ENCODE results near the gene OTUB1. TPM values are rescaled to one million over a fixed set of nuclear protein-coding genes. Genes with fewer than 3 reads are reported as not detected.

Gene OTUB1
- total and polyA plus RNA-seq, 2 of the 13 experiments (the other 11 are each of a cell fraction or from before 2014, with no cell fraction given), result 58.8 to 130 TPM

- CTCF ChIA-PET (ENCODE audit: low intra/inter-chr PET ratio, low total read pairs), result interaction anchor here (0.7 to 2.0 kb wide), 6 partner anchors 28 to 178 kb away, joined by 3 to 15 read pairs (median 3); partner anchors contain the start of genes MARK2 and RCOR2
- no TSS peak for BruUV-seq (replicated peaks)
- WGBS (ENCODE audit: low lambda C conversion rate), result 56% methylated on average over 14 of the region's 14 CpGs
- H3K36me3 ChIP-seq (replicated peaks in 1 of 2; ENCODE audit: control insufficient read depth in 1 of 2, insufficient read depth in 2 of 2, low read length in 2 of 2), result peaks cover 5 to 18% of the 10 kb centered on the region in 2 experiments
- peak overlapping the region; percentile 55 for H3K4me2 ChIP-seq (ENCODE audit: low read depth, low read length)
- H3K79me2 ChIP-seq (ENCODE audit: insufficient read depth, low read length), result peaks cover 29% of the 10 kb centered on the region
- H4K20me1 ChIP-seq (ENCODE audit: insufficient read depth, low read length), result peaks cover 11% of the 10 kb centered on the region; the same call in 1 of the 2 replicates
- no peak overlapping the region for H2AFZ ChIP-seq (ENCODE audit: low read length)
- peaks cover 28% of the 10 kb centered on the region for H3K4me1 ChIP-seq (ENCODE audit: insufficient read depth, low read length)
- POLR2A ChIA-PET, result interaction anchor here (0.9 to 2.7 kb wide), 17 partner anchors 10 to 179 kb away, joined by 3 to 12 read pairs (median 4); partner anchors contain the start of genes COX8A, MARK2, RCOR2 and ZFTA
- peak; percentile 79 for FAIRE-seq
- 0 out of 6 replicates have a peak overlapping the region, but pooled peaks of 1 of the 3 experiments have one; percentile 2 for H3K4me3 ChIP-seq (replicated peaks in 1 of 3; ENCODE audit: insufficient read depth in 1 of 3, low read depth in 2 of 3, low read length in 3 of 3)
- peak overlapping the region; percentile 54 for H3K27ac ChIP-seq (ENCODE audit: extremely low read length, insufficient read depth, low read length)
- no peaks in the 10 kb centered on the region for H3K9me3 ChIP-seq (ENCODE audit: low read length)
- intact Hi-C loops (cut with micrococcal nuclease; ENCODE audit: unreplicated experiment) (loop anchor here (1.0 to 5.0 kb wide), 3 partner anchors 108 to 178 kb away; partner anchors contain the start of gene ZFTA), in situ Hi-C loops (cut with HindIII; ENCODE audit: extremely low pct_ligation_motif_present, low pct_unique_long_range_greater_than_20kb) (loop anchor here (10.0 kb wide), 1 partner anchor 111 kb away; the partner anchor contains the start of gene MARK2)
- H3K27me3 ChIP-seq (ENCODE audit: control insufficient read depth in 1 of 2, insufficient read depth in 2 of 2, low read length in 2 of 2), result no peaks in the 10 kb centered on the region
- peak; percentile 62 for DNase-seq (ENCODE audit: low spot score)
- ATAC-seq, result peak; percentile 94
- H3K9ac ChIP-seq (ENCODE audit: insufficient read depth, low read depth, low read length), result no peak overlapping the region
- TF ChIP-seq NKX3-1 (CRISPR knock-in tag; IDR thresholded peaks at IDR 0.05) (no peak), ASH2L (IDR thresholded peaks at IDR 0.05; ENCODE audit: insufficient read length, low read depth, low read length) (peak; percentile 50), UBTF (CRISPR knock-in tag; IDR thresholded peaks at IDR 0.05) (peak; percentile 21; the same call in 1 of the 2 replicates), ZBTB33 (CRISPR knock-in tag; IDR thresholded peaks at IDR 0.05) (peak; percentile 88), ZNF350 (CRISPR knock-in tag; IDR thresholded peaks at IDR 0.05; ENCODE audit: borderline replicate concordance, low read depth) (0 out of 2 replicates have a peak, but pooled peaks have one; percentile 19), ZBTB4 (CRISPR knock-in tag; IDR thresholded peaks at IDR 0.05; ENCODE audit: borderline replicate concordance) (0 out of 2 replicates have a peak, but pooled peaks have one; percentile 61), XRCC5 (optimal IDR thresholded peaks at IDR 0.05; ENCODE audit: low read length) (peak; percentile 12), SAP130 (CRISPR knock-in tag; IDR thresholded peaks at IDR 0.05; ENCODE audit: low read depth) (peak; percentile 22; the same call in 1 of the 2 replicates), HMGXB4 (CRISPR knock-in tag; IDR thresholded peaks at IDR 0.05; ENCODE audit: borderline replicate concordance in 1 of 2, low read depth in 1 of 2) (peak; percentile 21 to 37; a peak in 1 of 4 replicates)
Measured at GRCh38 chr11:63945477-63946163, 40.6 kb upstream of the OTUB1 start.
